ENCODE data around the gene OSM.
"Not testable (repeated sequence)": the region's sequence is repeated elsewhere in the genome, so short reads cannot be mapped to it uniquely, and the experiment has no call there.

OSM gene

GRCh38 chr22:30245181-30245984, 21.3 kb downstream of the OSM start:
- DNase-seq (ENCODE audit: low read depth in 2 of 2): no peak

DNA sequence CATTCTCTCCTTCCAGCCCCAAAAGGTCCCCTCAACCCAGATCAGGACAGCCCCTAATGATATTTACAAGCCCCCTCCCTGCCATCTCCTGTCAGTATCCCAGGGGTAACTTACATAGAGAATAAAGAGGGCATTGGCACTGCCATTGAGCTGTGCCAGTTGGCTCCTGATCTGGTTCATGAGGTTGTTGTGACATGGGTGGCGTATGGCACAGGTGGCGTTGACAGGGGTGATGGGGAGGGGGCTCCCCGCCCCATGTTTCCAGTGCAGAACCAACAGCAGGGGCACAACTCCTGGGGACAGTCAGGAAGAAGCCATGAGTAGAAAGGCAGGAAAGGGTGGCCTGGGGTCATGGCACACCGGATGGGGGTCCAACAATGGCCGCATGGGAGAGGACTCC, 22.0 kb downstream of the OSM start:
- no peak for DNase-seq (ENCODE audit: low read depth in 2 of 2)

DNA sequence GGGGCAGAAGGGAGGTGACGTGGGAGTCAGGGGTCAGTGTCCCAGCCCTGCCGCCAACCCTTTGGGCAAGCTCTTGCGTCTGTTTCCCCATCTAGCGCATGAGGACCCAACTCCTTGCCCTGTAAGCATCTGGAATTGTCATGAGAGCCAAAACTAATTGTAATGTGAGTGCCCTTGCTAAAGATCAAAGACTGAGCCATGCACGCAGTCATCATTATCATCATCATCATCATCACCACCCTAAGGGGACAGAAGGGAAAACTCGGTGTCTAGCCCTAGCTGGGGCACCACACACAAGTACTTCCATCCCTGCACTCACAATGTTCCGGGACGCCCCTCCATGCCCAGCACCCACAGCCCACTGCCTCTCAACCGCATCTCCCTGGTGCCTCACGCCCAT, 22.6 kb downstream of the OSM start:
- no peak for DNase-seq (ENCODE audit: low read depth in 2 of 2)

DNA sequence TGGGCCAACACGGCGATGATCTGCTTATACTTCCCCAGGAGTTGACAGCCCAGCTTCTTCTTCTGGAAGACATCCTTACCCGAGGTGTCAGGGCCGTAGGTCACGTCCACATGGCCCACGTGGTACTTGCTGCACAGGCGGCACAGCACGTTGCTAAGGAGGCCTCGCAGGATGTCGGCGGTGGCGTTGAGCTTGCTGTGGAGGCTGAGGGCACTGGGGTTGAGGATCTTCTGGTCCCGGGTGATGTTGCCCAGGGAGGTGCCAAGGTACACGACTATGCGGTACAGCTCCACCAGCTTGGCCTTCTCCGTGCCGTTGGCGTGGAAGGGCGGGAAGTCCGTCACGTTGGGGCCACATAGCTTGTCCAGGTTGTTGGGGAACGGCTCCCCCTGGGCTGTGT, 23.0 kb downstream of the OSM start:
- DNase-seq (ENCODE audit: low read depth in 2 of 2): no peak

- no peak for DNase-seq (ENCODE audit: low read depth in 2 of 2)
Observed at GRCh38 chr22:30241576-30242371, 24.9 kb downstream of the OSM start.

GRCh38 chr22:30240541-30241417, 25.9 kb downstream of the OSM start:
- no peak for DNase-seq (ENCODE audit: low read depth in 2 of 2)

DNA sequence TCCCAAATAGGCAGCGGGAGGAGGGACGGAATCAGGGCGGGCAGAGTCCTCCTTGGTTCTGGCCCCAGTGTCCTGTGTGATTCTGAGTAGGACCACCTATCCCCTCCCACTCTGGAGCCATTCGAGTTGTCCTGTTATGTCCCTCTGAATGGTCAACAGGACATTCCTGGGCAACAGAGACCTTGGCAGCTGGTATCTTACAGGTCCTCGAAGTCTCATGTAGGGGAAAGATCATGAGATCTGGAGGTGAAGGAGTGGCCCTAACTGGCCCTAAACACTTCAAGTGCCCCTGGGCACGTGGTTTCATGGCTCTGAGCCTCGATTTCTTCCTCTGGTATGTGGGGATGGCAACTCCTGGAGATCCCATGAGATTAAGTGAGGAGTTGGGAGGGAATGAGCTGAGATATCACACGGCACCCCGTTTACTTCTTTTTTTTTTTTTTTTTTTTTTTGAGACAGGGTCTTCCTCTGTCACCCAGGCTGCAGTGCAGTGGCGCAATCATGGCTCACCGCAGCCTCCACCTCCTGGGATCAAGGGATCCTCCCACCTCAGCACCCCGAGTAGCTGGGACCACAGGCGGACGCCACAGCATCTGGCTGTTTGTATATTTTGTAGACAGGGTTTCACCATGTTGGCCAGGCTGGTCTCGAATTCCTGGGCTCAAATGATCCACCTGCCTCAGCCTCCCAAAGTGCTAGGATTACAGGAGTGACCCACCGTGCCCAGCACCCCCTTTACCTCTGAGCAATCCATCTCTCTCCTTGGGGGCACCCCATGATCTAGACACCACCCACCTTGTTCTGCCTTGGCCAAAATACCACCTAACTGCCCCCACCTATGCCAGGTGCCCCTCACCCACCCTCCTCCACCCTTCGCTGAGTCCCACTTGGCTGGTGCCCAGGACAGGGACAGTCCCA, 26.9 kb downstream of the OSM start:
- no peak for DNase-seq (ENCODE audit: low read depth in 2 of 2)

DNA sequence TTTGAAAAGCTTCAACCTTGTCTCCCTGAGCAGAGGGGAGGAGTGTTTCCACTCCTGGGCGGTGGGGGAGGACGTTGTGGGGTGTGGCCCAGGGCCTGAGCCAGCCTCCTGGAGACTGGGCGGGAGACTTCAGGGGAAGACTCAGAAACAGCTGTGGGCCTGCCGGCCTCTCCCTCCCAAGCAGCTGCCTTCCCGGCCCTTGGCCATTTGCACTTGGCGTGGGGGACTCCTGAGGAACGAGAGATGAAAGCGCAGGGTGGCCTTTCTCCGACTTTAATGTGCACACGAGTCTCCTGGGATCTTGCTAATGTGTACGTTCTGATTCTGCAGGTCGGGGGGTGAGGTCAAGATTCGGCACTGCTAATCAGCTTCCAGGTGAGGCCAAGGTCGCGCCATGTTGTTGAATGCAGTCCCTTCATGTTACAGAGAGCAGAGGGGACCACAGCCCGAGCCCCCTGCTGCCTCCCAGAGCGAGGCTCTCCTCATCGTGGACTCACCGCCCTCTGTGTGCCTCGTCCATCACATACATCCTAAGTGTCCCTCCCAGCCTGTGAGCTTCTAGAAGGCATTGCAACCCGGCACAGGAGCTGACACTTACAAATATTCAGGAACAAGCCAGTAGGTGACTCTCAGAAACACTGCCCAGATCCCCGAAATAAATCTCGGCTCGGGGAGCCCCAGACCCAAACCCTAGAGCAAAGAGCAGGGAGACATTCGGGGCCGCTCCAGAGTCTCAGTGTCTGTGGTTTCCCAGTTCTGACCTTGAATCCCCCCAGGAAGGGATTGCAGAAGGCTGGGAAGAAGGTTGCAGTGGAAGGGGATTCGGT, 27.8 kb downstream of the OSM start:
- DNase-seq (ENCODE audit: low read depth in 2 of 2): no peak

DNA sequence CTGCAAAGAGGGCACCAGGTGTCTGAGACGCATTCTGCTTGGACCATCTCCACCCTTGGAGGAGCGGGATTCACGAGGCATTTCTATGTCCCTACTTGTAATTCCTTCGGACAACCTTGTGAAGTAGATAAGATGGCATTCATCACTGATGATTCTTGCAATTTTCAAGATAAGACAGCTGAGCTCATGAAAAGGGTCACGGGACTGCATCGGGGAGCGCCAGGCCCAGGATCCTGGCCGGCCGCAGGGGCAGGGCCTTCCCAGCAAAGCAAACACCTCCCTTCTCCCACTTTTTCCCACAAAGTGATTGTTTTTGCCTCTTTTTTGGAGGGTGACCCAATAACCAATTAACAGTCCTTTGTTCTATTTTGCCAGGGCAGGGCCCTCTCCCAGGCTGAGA, 28.5 kb downstream of the OSM start:
- DNase-seq (ENCODE audit: low read depth in 2 of 2): no peak

DNA sequence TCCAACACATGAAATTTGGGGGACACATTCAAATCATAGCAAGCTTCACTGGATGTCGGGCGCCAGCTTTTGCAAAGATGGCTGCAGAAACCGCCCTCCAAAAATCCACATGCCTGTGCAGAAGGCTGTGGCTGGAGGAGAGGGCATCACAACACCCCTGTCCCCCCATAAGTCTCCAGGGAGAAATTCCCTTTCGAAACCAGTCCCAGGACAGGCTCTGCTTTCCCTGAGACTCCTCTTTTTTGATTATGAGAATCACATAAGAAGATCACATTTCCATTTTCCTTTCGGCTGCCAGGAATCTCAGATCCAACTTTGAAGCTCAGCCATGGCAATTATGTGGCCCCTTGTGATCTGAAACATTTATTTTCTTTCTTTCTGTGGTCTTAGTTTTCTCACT, 29.8 kb downstream of the OSM start:
- DNase-seq (ENCODE audit: low read depth in 2 of 2): no peak

- DNase-seq (ENCODE audit: low read depth in 2 of 2): no peak
Observed at GRCh38 chr22:30235687-30236170, 30.9 kb downstream of the OSM start.

DNA sequence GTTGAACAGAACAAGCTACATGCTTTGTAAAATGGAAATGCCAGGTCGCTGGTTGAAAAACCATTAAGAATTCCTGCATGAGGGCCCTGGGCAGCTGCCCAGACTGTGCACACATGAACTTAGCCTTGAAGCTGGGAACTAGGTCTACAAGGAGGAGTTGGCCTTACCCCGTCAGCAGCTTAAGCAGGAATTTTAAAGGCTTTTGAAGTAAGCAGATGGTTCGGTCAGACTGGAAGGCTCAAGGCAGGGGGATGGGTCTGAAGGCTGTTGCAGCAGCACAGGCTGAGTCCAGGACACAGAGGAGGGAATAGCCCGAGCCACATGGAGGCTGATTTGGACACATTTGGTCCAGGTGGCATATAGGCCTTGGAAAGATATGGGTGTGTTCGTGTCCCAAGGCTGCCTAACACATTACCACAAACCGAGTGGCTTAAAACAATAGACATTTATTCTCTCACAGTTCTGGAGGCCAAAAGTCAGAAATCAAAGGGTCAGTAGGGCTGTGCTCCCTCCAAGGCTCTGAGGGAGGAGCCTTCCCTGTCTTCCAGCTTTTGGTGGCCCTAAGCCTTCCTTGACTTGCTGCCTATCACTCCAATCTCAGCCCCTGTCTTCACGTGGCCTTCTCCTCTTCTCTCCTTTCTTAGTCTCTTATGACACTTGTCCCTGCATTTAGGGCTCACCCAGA, 31.7 kb downstream of the OSM start:
- DNase-seq (ENCODE audit: low read depth in 2 of 2): no peak

GRCh38 chr22:30234325-30234724, 32.3 kb downstream of the OSM start:
- not testable (repeated sequence) for DNase-seq (ENCODE audit: low read depth in 2 of 2)

GRCh38 chr22:30233582-30233981, 33.1 kb downstream of the OSM start:
- no peak for DNase-seq (ENCODE audit: low read depth in 2 of 2)

DNA sequence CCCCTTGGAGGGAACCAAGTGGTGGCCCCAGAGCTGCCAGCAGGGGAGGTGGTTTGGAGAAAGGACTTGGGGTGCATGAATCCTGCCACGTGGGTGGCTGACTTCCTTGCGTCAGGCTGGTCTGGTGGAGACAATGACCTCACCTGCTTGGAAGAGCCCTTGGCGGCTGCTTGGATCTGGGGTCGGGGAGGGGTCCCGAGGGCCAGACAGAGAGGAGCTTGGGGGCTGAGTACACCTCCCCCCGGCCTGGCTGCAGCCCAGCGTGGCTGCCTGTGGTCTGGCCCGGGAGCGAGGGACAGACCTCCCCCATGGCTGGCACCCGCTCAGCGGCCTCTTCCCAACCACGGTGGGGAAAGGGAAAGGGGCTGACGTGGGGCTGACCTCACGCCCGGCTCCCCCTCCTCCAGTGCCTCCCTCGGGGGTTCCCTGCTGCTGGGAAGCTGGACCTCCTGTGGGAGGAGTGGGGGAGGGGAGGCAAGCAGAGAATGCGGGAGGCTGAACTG, 33.9 kb downstream of the OSM start:
- no peak for DNase-seq (ENCODE audit: low read depth in 2 of 2)

- DNase-seq (ENCODE audit: low read depth in 2 of 2): no peak
Observed at GRCh38 chr22:30230787-30231461, 35.7 kb downstream of the OSM start.

DNA sequence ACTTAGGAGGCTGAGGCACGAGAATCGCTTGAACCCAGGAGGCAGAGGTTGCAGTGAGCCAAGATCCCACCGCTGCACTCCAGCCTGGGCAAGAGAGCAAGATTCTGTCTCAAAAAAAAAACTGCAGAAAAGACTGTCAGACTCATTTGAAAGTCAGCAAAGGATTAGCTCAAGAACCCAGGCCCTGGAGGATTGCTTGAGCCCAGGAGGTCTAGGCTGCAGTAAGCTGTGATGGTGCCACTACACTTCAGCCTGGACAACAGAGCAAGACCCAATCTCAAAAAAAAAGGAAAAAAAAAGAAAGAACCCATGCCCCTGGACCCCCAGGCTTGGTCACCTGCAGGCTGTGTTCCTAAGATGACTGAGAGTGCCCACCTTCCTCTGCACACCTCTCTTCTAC, 36.3 kb downstream of the OSM start:
- DNase-seq (ENCODE audit: low read depth in 2 of 2): no peak

DNA sequence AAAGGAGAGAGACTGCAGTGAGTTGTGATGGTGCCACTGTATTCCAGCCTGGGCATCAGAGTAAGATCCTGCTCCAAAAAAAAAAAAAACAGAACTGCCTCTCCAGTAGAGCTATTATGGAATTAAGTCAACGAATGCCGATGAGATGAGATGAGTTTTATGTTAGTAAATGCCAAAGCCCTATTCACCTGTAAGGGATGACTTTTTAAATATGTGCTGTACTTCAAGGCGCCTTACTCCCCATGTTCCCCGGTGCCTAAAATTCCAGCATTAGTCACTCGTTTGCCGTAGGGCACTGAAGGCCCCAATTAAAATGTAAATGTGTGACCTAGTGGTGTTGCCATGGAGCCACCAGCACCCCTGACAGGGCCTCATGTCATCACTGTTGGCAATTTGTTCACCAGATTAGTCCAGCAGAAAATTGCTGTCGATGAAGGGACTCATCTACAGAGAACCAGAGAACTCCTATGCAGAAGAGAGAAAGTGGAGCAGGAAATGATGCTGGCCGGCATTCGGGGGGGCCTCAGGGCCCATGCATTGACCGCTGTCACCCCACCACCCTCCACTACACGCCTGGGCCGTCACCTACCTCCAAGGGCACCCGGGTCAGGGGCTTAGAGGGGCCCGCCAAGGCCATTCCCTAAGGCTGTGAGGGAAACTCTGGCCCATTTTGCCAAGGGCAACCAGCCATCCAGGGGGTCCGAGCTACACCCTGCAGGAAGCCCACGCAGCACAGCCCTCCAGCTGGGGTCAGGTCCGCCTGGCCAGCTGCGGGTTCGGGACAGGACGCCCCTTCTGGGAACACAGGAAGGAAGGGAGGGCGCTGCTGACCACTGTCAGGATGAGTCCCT, 37.9 kb downstream of the OSM start:
- DNase-seq (ENCODE audit: low read depth in 2 of 2): no peak

All from activated CD8-positive, alpha-beta memory T cell treated with anti-CD3 and anti-CD28 coated beads for 4 hours (primary cell).